Measurements from ENCODE around the gene GREB1L. TPM values are rescaled to one million over a fixed set of nuclear protein-coding genes. Genes with fewer than 3 reads are reported as not detected.

The GREB1L gene
- total RNA-seq, 6 experiments from 2014 or later, result 3.1 to 7.9 (median 5.7) TPM

GRCh38 chr18:21513741-21514140, 271.7 kb downstream of the GREB1L start:
- DNase-seq, result no peak
- Histone ChIP-seq H3K27me3 (no peaks in the 10 kb centered on the region), H3K36me3 (peaks cover 0 to 2% (median under 1%) of the 10 kb centered on the region in 4 donors), H3K4me3 (no peak overlapping the region), H3K9me3 (no peaks in the 10 kb centered on the region), H3K27ac (no peak overlapping the region), H3K4me1 (no peaks in the 10 kb centered on the region)
- TF ChIP-seq, protein P1, sequence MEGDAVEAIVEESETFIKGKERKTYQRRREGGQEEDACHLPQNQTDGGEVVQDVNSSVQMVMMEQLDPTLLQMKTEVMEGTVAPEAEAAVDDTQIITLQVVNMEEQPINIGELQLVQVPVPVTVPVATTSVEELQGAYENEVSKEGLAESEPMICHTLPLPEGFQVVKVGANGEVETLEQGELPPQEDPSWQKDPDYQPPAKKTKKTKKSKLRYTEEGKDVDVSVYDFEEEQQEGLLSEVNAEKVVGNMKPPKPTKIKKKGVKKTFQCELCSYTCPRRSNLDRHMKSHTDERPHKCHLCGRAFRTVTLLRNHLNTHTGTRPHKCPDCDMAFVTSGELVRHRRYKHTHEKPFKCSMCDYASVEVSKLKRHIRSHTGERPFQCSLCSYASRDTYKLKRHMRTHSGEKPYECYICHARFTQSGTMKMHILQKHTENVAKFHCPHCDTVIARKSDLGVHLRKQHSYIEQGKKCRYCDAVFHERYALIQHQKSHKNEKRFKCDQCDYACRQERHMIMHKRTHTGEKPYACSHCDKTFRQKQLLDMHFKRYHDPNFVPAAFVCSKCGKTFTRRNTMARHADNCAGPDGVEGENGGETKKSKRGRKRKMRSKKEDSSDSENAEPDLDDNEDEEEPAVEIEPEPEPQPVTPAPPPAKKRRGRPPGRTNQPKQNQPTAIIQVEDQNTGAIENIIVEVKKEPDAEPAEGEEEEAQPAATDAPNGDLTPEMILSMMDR (IDR thresholded peaks at IDR 0.05), result no peak
- 90% methylated on average over 2 of the region's 5 CpGs for WGBS (ENCODE audit: insufficient coverage, low coverage, low lambda C conversion rate, missing lambda C conversion rate)
- no peak for ATAC-seq
- intact Hi-C loops (cut with DNase I), result no loop called here

GRCh38 chr18:21522530-21522929, 280.5 kb downstream of the GREB1L start:
- Histone ChIP-seq H3K36me3 (peaks cover 0 to 27% (median 4%) of the 10 kb centered on the region in 4 donors), H3K4me1 (no peaks in the 10 kb centered on the region), H3K27ac (no peak overlapping the region), H3K27me3 (no peaks in the 10 kb centered on the region), H3K4me3 (no peak overlapping the region), H3K9me3 (peaks cover 0 to 3% (median 0%) of the 10 kb centered on the region in 4 donors)
- TF ChIP-seq POLR2A (IDR thresholded peaks at IDR 0.05), result no peak
- TF ChIP-seq, protein P1 (IDR thresholded peaks at IDR 0.05), result no peak
- WGBS (ENCODE audit: insufficient coverage, low coverage, low lambda C conversion rate, missing lambda C conversion rate), result 94% methylated on average over 6 of the region's 6 CpGs
- intact Hi-C loops (cut with DNase I), result no loop called here
- ATAC-seq (no peak), DNase-seq (no peak)

GRCh38 chr18:21525916-21526315, 283.9 kb downstream of the GREB1L start:
- no peak overlapping the region for H3K4me3 ChIP-seq
- H3K27ac ChIP-seq, result no peak overlapping the region
- no peaks in the 10 kb centered on the region for H3K4me1 ChIP-seq
- 88% methylated on average over 2 of the region's 2 CpGs for WGBS (ENCODE audit: insufficient coverage, low coverage, low lambda C conversion rate, missing lambda C conversion rate)
- peaks cover 0 to 3% (median 0%) of the 10 kb centered on the region in 4 donors for H3K9me3 ChIP-seq
- ATAC-seq (no peak), DNase-seq (no peak)
- intact Hi-C loops (cut with DNase I), result no loop called here
- H3K27me3 ChIP-seq, result no peaks in the 10 kb centered on the region
- no peak for TF ChIP-seq POLR2A (IDR thresholded peaks at IDR 0.05)
- TF ChIP-seq, protein P1 (IDR thresholded peaks at IDR 0.05), result no peak
- H3K36me3 ChIP-seq, result peaks cover 0 to 36% (median 4%) of the 10 kb centered on the region in 4 donors

DNA sequence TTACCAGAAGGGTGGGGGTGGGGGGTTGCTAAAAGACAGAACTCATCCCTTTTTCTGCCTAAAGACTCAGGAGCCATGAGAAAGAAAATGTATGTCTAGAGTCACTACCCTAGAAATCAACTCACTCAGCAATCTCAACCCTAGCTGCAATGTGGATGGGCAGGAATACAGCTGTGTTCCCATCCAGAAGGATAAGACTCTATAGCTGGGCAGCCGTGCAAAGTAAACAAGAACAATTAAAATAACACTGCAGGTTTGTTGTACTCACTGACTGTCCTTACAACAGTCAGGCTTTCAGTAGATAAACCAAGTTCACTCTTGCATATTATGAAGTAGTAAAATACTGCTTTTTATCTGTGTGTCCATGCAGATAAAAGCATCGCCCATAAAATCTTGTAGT, 284.4 kb downstream of the GREB1L start:
- Histone ChIP-seq H3K27ac (no peak overlapping the region), H3K9me3 (peaks cover 0 to 3% (median 0%) of the 10 kb centered on the region in 4 donors), H3K4me3 (no peak overlapping the region), H3K4me1 (no peaks in the 10 kb centered on the region), H3K36me3 (peaks cover 0 to 42% (median 4%) of the 10 kb centered on the region in 4 donors), H3K27me3 (no peaks in the 10 kb centered on the region)
- TF ChIP-seq, protein P1 (IDR thresholded peaks at IDR 0.05), result no peak
- TF ChIP-seq POLR2A (IDR thresholded peaks at IDR 0.05), result no peak
- DNase-seq, result no peak
- intact Hi-C loops (cut with DNase I), result no loop called here
- peak in 1 of 4 donors; percentile 38 for ATAC-seq
- WGBS (ENCODE audit: insufficient coverage, low coverage, low lambda C conversion rate, missing lambda C conversion rate), result 92% methylated on average over 2 of the region's 2 CpGs

DNA sequence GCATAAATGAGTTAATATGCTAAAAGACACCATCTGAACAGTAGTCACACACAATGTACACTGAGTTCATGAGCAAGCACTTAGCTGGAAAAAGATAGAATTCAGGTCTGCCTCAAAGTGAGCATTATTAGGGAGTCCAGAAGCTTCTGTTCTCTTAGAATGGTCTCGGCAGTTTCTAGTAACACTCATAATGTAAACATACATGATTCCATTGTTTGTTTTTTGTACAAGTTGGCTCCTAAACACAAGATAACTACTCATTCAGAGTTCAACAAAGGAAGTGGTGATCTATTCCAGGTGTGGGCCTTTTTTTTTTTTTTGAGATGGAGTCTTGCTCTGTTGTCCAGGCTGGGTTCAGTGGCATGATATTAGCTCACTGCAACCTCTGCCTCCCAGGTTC, 292.3 kb downstream of the GREB1L start:
- Histone ChIP-seq H3K4me1 (peaks cover 0 to 10% (median 0%) of the 10 kb centered on the region in 4 donors), H3K4me3 (no peak overlapping the region), H3K36me3 (peaks cover 0 to 25% (median 0%) of the 10 kb centered on the region in 4 donors), H3K9me3 (no peaks in the 10 kb centered on the region), H3K27ac (no peak overlapping the region), H3K27me3 (no peaks in the 10 kb centered on the region)
- ATAC-seq (peak in 1 of 4 donors; percentile 13), DNase-seq (no peak)
- WGBS (ENCODE audit: insufficient coverage, low coverage, low lambda C conversion rate, missing lambda C conversion rate), result 71% methylated on average over 1 of the region's 1 CpG
- TF ChIP-seq POLR2A (IDR thresholded peaks at IDR 0.05), result no peak
- TF ChIP-seq, protein P1 (IDR thresholded peaks at IDR 0.05), result no peak
- intact Hi-C loops (cut with DNase I), result no loop called here

All from right lobe of liver (tissue), 6 donors.